Esophagus squamous epithelium (tissue), 4 donors: ENCODE results near the gene MYL11.

Source experiments
- POLR2A ChIP-seq, 4 donors: fragments of 450-650 bp; IDR thresholded peaks; one replicate each; pipeline ENCODE4 v1.6.1; 2017; ENCODE audit warnings: antibody characterized with exemption in 4 of 4, mild to moderate bottlenecking in 4 of 4, moderate library complexity in 3 of 4
- TF ChIP-seq, protein P1 (sequence below), 6 experiments: fragments of 450-650 bp in 4 of 6; fragments of 200-600 bp in 2 of 6; sonication (generic) in 2 of 6; IDR thresholded peaks; one replicate each; pipeline ENCODE4 v1.5.1; 2016 to 2019; ENCODE audit warnings: antibody characterized with exemption in 6 of 6, mild to moderate bottlenecking in 4 of 6, moderate library complexity in 4 of 6

DNA sequence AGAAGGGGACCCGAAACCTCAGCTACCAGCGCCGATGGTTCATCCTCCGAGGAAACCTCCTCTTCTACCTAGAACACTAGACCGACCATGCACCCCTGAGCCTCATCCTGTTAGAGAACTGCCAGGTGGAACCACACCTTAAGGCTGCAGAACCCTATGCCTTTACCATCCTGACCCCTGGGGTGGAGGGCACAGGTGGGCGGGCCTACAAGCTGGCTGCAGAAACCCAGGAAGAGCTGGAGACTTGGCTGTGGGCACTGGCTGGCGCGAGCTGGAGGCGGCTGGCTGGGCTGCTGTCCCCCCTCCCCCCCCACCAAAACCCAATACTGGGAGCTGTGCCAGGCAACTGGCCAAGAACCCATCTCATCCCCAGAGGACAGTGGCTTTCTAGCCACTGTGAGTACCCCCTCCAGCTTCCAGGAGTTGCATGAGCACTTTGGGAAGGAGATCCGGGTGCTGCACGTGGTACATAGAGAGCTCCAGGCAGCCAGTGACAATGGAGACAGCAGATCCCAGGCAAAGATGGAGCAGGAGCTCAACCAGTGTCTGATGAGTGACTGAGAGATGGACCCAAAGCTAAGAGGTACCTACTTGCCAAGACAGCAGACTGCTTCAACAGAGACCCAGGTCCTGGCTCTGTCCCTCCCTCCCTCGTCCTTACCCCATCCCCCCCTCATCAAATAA lies 18.1 kb upstream of the MYL11 start:
- TF ChIP-seq, protein P1, sequence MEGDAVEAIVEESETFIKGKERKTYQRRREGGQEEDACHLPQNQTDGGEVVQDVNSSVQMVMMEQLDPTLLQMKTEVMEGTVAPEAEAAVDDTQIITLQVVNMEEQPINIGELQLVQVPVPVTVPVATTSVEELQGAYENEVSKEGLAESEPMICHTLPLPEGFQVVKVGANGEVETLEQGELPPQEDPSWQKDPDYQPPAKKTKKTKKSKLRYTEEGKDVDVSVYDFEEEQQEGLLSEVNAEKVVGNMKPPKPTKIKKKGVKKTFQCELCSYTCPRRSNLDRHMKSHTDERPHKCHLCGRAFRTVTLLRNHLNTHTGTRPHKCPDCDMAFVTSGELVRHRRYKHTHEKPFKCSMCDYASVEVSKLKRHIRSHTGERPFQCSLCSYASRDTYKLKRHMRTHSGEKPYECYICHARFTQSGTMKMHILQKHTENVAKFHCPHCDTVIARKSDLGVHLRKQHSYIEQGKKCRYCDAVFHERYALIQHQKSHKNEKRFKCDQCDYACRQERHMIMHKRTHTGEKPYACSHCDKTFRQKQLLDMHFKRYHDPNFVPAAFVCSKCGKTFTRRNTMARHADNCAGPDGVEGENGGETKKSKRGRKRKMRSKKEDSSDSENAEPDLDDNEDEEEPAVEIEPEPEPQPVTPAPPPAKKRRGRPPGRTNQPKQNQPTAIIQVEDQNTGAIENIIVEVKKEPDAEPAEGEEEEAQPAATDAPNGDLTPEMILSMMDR (IDR thresholded peaks at IDR 0.05), result no peak
- no peak for TF ChIP-seq POLR2A (IDR thresholded peaks at IDR 0.05)
